HepG2 (cell line): ENCODE data around the gene UCK2. TPM values are rescaled to one million over a fixed set of nuclear protein-coding genes. Genes with fewer than 3 reads are reported as not detected.
A peak's percentile ranks its signal among the peaks of the same experiment; 100 is the strongest.

ENCODE experiments used
- ARID5B ChIP-seq: IDR thresholded peaks from 2 replicates; pipeline ENCODE4 v1.4.0; 2020; ENCODE audit warnings: mild to moderate bottlenecking, missing genetic modification reagents
- FOXJ3 ChIP-seq: sonication (generic); formaldehyde crosslinking; IDR thresholded peaks from 2 replicates; pipeline ENCODE4 v1.4.0; 2020; ENCODE audit warnings: missing genetic modification reagents, mild to moderate bottlenecking, borderline replicate concordance
- KLF12 ChIP-seq: sonication (generic); formaldehyde crosslinking; IDR thresholded peaks from 2 replicates; pipeline ENCODE4 v1.4.0; 2020; ENCODE audit warnings: missing genetic modification reagents, borderline replicate concordance
- MAFF ChIP-seq: IDR thresholded peaks from 2 replicates; pipeline ENCODE4 v1.6.1; 2011; ENCODE audit warnings: low read depth, low read length, improper control_type of control experiment
- MLX ChIP-seq: IDR thresholded peaks from 2 replicates; pipeline ENCODE4 v1.6.1; 2016
- MXD4 ChIP-seq: IDR thresholded peaks from 2 replicates; pipeline ENCODE4 v1.6.1; 2016; ENCODE audit warnings: mild to moderate bottlenecking, missing biosample characterization, missing genetic modification reagents
- NFE2L1 ChIP-seq: sonication (generic); formaldehyde crosslinking; IDR thresholded peaks from 2 replicates; pipeline ENCODE4 v1.4.0; 2020; ENCODE audit warnings: missing genetic modification reagents, mild to moderate bottlenecking, borderline replicate concordance
- RNF2 ChIP-seq: fragments of 450-650 bp; conservative IDR thresholded peaks from 2 replicates; pipeline ENCODE4 v1.6.1; 2016; ENCODE audit warnings: low read depth
- SMYD3 ChIP-seq: sonication (generic); formaldehyde crosslinking; IDR thresholded peaks from 2 replicates; pipeline ENCODE4 v1.8.1; 2023; ENCODE audit warnings: mild to moderate bottlenecking, missing genetic modification reagents
- SPEN ChIP-seq: sonication (generic); formaldehyde crosslinking; IDR thresholded peaks from 2 replicates; pipeline ENCODE4 v1.5.1; 2020; ENCODE audit warnings: low read depth, mild to moderate bottlenecking, missing genetic modification reagents
- ZFX ChIP-seq: sonication (generic); formaldehyde crosslinking; IDR thresholded peaks from 2 replicates; pipeline ENCODE4 v1.4.0; 2020; ENCODE audit warnings: mild to moderate bottlenecking, low read depth, missing genetic modification reagents, moderate library complexity
- ZNF10 ChIP-seq: sonication (generic); formaldehyde crosslinking; IDR thresholded peaks from 2 replicates; pipeline ENCODE4 v1.4.0; 2020; ENCODE audit warnings: mild to moderate bottlenecking, low read depth, missing genetic modification reagents, borderline replicate concordance
- ZNF557 ChIP-seq: sonication (generic); formaldehyde crosslinking; IDR thresholded peaks from 2 replicates; pipeline ENCODE4 v1.4.0; 2020; ENCODE audit warnings: missing genetic modification reagents
- ZNF639 ChIP-seq: conservative IDR thresholded peaks from 2 replicates; pipeline ENCODE4 v1.6.1; 2018; ENCODE audit warnings: missing genetic modification reagents
- polyA plus RNA-seq, 8 experiments: library from polyadenylated mRNA; depleted of rRNA in 3 of 8; stranded (reverse) in 7 of 8; unstranded in 1 of 8; fragments of >200 nt; fragmentation: Illumina TruSeq in 4 of 8; extraction: Trizol in 4 of 8; gene quantifications; 2 replicates each; pipeline versions ENCODE4 v1.2.1 to v1.2.3, GENCODE V29; 2011 to 2016; ENCODE audit warnings: low read depth in 4 of 8, missing spikeins in 1 of 8, mixed read lengths in 1 of 8; ENCODE audit not compliant: insufficient read depth in 1 of 8
- total RNA-seq, 5 experiments: library from RNA; depleted of rRNA; stranded (reverse); fragments of >200 nt; fragmentation: Illumina TruSeq; extraction: Trizol; gene quantifications; 2 replicates each; pipeline ENCODE4 v1.2.3, GENCODE V29; 2016; ENCODE audit warnings: low read depth in 1 of 5
- TF ChIP-seq, protein P1 (sequence below): sonication (generic); formaldehyde crosslinking; IDR thresholded peaks from 2 replicates; pipeline ENCODE4 v1.4.0; 2020; ENCODE audit warnings: missing genetic modification reagents
- TF ChIP-seq, protein P2 (sequence below): sonication (generic); formaldehyde crosslinking; IDR thresholded peaks from 2 replicates; pipeline ENCODE4 v1.8.1; 2023; ENCODE audit warnings: missing genetic modification reagents, mild to moderate bottlenecking, borderline replicate concordance
- TF ChIP-seq, protein P3 (sequence below): sonication (generic); formaldehyde crosslinking; IDR thresholded peaks from 2 replicates; pipeline ENCODE4 v1.9.0; 2021; ENCODE audit warnings: missing genetic modification reagents, borderline replicate concordance

UCK2 gene
- total and polyA plus RNA-seq, 2 of the 13 experiments (the other 11 are each of a cell fraction or from before 2014, with no cell fraction given) = 64.3 to 78.0 TPM

DNA sequence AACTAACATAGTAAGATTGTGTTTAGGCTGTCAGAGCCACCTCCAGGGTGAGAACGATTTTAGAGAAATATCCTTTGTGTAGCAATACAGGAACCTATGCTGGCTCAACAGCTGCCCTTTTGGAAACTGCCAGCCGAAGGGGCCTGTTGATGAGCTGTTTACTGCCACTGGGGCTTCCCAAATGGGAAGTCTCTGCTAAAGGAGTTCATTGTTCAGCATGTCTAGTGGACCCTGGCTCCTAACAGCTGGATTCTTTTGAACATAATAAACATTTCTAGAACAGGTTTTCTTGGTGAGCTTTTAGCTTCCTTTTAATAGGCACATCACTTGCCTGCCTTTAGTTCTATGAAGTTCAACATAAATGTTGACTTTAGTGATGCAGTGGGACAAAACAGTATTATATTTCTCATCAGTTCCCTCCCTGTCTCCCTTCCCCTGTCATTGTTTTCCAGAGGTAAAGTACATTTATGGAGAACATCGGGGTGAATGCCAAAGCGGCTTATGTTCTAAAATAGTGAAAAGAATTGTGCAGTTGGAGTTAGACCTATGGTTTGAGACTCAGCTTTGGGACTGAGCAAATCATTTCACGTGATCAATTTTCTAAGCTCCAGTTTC, 57.4 kb downstream of the UCK2 start (continued):
- TF ChIP-seq, protein P1, sequence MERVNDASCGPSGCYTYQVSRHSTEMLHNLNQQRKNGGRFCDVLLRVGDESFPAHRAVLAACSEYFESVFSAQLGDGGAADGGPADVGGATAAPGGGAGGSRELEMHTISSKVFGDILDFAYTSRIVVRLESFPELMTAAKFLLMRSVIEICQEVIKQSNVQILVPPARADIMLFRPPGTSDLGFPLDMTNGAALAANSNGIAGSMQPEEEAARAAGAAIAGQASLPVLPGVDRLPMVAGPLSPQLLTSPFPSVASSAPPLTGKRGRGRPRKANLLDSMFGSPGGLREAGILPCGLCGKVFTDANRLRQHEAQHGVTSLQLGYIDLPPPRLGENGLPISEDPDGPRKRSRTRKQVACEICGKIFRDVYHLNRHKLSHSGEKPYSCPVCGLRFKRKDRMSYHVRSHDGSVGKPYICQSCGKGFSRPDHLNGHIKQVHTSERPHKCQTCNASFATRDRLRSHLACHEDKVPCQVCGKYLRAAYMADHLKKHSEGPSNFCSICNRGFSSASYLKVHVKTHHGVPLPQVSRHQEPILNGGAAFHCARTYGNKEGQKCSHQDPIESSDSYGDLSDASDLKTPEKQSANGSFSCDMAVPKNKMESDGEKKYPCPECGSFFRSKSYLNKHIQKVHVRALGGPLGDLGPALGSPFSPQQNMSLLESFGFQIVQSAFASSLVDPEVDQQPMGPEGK (CRISPR knock-in tag) = no peak
- TF ChIP-seq, protein P2, sequence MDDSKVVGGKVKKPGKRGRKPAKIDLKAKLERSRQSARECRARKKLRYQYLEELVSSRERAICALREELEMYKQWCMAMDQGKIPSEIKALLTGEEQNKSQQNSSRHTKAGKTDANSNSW (CRISPR knock-in tag) = no peak
- TF ChIP-seq SMYD3 (CRISPR knock-in tag) = no peak
- no peak for TF ChIP-seq SPEN
- no peak for TF ChIP-seq ZNF557 (CRISPR knock-in tag)
- TF ChIP-seq ZNF639 (CRISPR knock-in tag) = no peak
- TF ChIP-seq NFE2L1 = no peak
- no peak for TF ChIP-seq MLX (CRISPR knock-in tag)
- TF ChIP-seq ZFX (CRISPR knock-in tag) = peak; percentile 38; the same call in 1 of the 2 replicates
- TF ChIP-seq RNF2 = no peak
- TF ChIP-seq ARID5B (CRISPR knock-in tag) = peak; percentile 63
- TF ChIP-seq ZNF10 (CRISPR knock-in tag) = no peak
- TF ChIP-seq MAFF = no peak
- TF ChIP-seq FOXJ3 = peak; percentile 78; the same call in 1 of the 2 replicates
- peak; percentile 54; the same call in 1 of the 2 replicates for TF ChIP-seq KLF12 (CRISPR knock-in tag)
- no peak for TF ChIP-seq MXD4 (CRISPR knock-in tag)
- TF ChIP-seq, protein P3, sequence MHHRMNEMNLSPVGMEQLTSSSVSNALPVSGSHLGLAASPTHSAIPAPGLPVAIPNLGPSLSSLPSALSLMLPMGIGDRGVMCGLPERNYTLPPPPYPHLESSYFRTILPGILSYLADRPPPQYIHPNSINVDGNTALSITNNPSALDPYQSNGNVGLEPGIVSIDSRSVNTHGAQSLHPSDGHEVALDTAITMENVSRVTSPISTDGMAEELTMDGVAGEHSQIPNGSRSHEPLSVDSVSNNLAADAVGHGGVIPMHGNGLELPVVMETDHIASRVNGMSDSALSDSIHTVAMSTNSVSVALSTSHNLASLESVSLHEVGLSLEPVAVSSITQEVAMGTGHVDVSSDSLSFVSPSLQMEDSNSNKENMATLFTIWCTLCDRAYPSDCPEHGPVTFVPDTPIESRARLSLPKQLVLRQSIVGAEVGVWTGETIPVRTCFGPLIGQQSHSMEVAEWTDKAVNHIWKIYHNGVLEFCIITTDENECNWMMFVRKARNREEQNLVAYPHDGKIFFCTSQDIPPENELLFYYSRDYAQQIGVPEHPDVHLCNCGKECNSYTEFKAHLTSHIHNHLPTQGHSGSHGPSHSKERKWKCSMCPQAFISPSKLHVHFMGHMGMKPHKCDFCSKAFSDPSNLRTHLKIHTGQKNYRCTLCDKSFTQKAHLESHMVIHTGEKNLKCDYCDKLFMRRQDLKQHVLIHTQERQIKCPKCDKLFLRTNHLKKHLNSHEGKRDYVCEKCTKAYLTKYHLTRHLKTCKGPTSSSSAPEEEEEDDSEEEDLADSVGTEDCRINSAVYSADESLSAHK = no peak
